K562 (cell line): ENCODE data around the gene BOLA3. TPM values are rescaled to one million over a fixed set of nuclear protein-coding genes. Genes with fewer than 3 reads are reported as not detected.
A peak's percentile ranks its signal among the peaks of the same experiment; 100 is the strongest.

Experiments used
- ETV5 ChIP-seq: sonication (generic); formaldehyde crosslinking; IDR thresholded peaks from 2 replicates; pipeline ENCODE4 v1.4.0; 2020; ENCODE audit warnings: low read depth, mild to moderate bottlenecking, missing genetic modification reagents
- FOXP4 ChIP-seq: sonication (generic); formaldehyde crosslinking; IDR thresholded peaks from 2 replicates; pipeline ENCODE4 v1.8.0; 2022; ENCODE audit warnings: mild to moderate bottlenecking, missing genetic modification reagents, borderline replicate concordance
- HDAC1 ChIP-seq, 2 experiments: fragments of 450-650 bp; IDR thresholded peaks; 2 replicates each; pipeline ENCODE4 v1.6.1; 2016 to 2017; ENCODE audit warnings: inconsistent platforms in 1 of 2, mild to moderate bottlenecking in 1 of 2, moderate library complexity in 1 of 2
- L3MBTL2 ChIP-seq: fragments of 450-650 bp; IDR thresholded peaks from 2 replicates; pipeline ENCODE4 v1.6.1; 2016; ENCODE audit warnings: mild to moderate bottlenecking, moderate library complexity
- NR2F6 ChIP-seq: fragments of 450-650 bp; formaldehyde crosslinking; IDR thresholded peaks from 2 replicates; pipeline ENCODE4 v1.4.0; 2020; ENCODE audit warnings: mild to moderate bottlenecking
- POLR2B ChIP-seq: fragments of 450-650 bp; IDR thresholded peaks from 2 replicates; pipeline ENCODE4 v1.6.1; 2018; ENCODE audit warnings: low read depth; ENCODE audit not compliant: partially characterized antibody
- TRIM24 ChIP-seq, 2 experiments: fragments of 450-650 bp; IDR thresholded peaks; 2 replicates each; pipeline ENCODE4 v1.6.1; 2016
- ZNF165 ChIP-seq: fragments of 250-450 bp; sonication (Bioruptor Pico); IDR thresholded peaks from 2 replicates; pipeline ENCODE4 v1.4.0; 2020; ENCODE audit warnings: borderline replicate concordance
- ZNF75A ChIP-seq: fragments of 450-650 bp; formaldehyde crosslinking; IDR thresholded peaks from 2 replicates; pipeline ENCODE4 v1.4.0; 2020; ENCODE audit warnings: mild to moderate bottlenecking
- polyA plus RNA-seq, 8 experiments: library from polyadenylated mRNA; depleted of rRNA in 4 of 8; stranded (reverse) in 5 of 8; unstranded in 3 of 8; fragments of >200 nt; fragmentation: Nextera tagmentation in 2 of 8; fragmentation: Illumina TruSeq in 1 of 8; extraction: Ambion mirVana in 2 of 8; extraction: Trizol in 1 of 8; gene quantifications; 2 replicates each; pipeline versions ENCODE4 v1.2.1 to v1.2.3, GENCODE V29; 2011 to 2014; ENCODE audit warnings: inconsistent platforms in 1 of 8, missing spikeins in 1 of 8
- total RNA-seq, 7 experiments: library from RNA; depleted of rRNA in 6 of 7; stranded (reverse); fragments of >200 nt in 6 of 7; fragmentation: Illumina TruSeq in 2 of 7; extraction: Trizol in 2 of 7; gene quantifications; 2 replicates each; pipeline versions ENCODE4 v1.2.1 to v1.2.3, GENCODE V29; 2011 to 2021; ENCODE audit warnings: low replicate concordance in 1 of 7
- TF ChIP-seq, protein P1 (sequence below), 2 experiments: fragments of 450-650 bp in 1 of 2; sonication (generic) in 1 of 2; formaldehyde crosslinking in 1 of 2; IDR thresholded peaks; 2 replicates each; pipeline versions ENCODE4 v1.7.1 to v1.9.0; 2016 to 2022; ENCODE audit warnings: inconsistent platforms in 1 of 2, mild to moderate bottlenecking in 1 of 2, missing genetic modification reagents in 1 of 2
- TF ChIP-seq, protein P2 (sequence below): fragments of 150-350 bp; IDR thresholded peaks from 2 replicates; pipeline ENCODE4 v1.6.1; 2014; ENCODE audit warnings: low read depth, mild to moderate bottlenecking, low read length, borderline replicate concordance

The BOLA3 gene
- total and polyA plus RNA-seq, 9 of the 15 experiments (the other 6 are each of a cell fraction or from before 2014, with no cell fraction given), result 149 to 619 (median 255) TPM

- TF ChIP-seq, protein P1, sequence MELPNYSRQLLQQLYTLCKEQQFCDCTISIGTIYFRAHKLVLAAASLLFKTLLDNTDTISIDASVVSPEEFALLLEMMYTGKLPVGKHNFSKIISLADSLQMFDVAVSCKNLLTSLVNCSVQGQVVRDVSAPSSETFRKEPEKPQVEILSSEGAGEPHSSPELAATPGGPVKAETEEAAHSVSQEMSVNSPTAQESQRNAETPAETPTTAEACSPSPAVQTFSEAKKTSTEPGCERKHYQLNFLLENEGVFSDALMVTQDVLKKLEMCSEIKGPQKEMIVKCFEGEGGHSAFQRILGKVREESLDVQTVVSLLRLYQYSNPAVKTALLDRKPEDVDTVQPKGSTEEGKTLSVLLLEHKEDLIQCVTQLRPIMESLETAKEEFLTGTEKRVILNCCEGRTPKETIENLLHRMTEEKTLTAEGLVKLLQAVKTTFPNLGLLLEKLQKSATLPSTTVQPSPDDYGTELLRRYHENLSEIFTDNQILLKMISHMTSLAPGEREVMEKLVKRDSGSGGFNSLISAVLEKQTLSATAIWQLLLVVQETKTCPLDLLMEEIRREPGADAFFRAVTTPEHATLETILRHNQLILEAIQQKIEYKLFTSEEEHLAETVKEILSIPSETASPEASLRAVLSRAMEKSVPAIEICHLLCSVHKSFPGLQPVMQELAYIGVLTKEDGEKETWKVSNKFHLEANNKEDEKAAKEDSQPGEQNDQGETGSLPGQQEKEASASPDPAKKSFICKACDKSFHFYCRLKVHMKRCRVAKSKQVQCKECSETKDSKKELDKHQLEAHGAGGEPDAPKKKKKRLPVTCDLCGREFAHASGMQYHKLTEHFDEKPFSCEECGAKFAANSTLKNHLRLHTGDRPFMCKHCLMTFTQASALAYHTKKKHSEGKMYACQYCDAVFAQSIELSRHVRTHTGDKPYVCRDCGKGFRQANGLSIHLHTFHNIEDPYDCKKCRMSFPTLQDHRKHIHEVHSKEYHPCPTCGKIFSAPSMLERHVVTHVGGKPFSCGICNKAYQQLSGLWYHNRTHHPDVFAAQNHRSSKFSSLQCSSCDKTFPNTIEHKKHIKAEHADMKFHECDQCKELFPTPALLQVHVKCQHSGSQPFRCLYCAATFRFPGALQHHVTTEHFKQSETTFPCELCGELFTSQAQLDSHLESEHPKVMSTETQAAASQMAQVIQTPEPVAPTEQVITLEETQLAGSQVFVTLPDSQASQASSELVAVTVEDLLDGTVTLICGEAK (IDR thresholded peaks at IDR 0.05), result 0 out of 2 replicates have a peak, but pooled peaks have one; percentile 22
- TF ChIP-seq, protein P1 (CRISPR knock-in tag; IDR thresholded peaks at IDR 0.05), result no peak
- TF ChIP-seq, protein P2, sequence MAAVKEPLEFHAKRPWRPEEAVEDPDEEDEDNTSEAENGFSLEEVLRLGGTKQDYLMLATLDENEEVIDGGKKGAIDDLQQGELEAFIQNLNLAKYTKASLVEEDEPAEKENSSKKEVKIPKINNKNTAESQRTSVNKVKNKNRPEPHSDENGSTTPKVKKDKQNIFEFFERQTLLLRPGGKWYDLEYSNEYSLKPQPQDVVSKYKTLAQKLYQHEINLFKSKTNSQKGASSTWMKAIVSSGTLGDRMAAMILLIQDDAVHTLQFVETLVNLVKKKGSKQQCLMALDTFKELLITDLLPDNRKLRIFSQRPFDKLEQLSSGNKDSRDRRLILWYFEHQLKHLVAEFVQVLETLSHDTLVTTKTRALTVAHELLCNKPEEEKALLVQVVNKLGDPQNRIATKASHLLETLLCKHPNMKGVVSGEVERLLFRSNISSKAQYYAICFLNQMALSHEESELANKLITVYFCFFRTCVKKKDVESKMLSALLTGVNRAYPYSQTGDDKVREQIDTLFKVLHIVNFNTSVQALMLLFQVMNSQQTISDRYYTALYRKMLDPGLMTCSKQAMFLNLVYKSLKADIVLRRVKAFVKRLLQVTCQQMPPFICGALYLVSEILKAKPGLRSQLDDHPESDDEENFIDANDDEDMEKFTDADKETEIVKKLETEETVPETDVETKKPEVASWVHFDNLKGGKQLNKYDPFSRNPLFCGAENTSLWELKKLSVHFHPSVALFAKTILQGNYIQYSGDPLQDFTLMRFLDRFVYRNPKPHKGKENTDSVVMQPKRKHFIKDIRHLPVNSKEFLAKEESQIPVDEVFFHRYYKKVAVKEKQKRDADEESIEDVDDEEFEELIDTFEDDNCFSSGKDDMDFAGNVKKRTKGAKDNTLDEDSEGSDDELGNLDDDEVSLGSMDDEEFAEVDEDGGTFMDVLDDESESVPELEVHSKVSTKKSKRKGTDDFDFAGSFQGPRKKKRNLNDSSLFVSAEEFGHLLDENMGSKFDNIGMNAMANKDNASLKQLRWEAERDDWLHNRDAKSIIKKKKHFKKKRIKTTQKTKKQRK, result no peak
- TF ChIP-seq POLR2B (peak; percentile 84), NR2F6 (CRISPR knock-in tag) (no peak), ZNF75A (CRISPR knock-in tag) (no peak), FOXP4 (CRISPR knock-in tag) (no peak), L3MBTL2 (peak; percentile 71; the same call in 1 of the 2 replicates), HDAC1 (IDR thresholded peaks at IDR 0.05) (peak in 1 of 2 experiments; percentile 58; a peak in 2 of 4 replicates), TRIM24 (IDR thresholded peaks at IDR 0.05) (0 out of 4 replicates have a peak, but pooled peaks of 1 of the 2 experiments have one; percentile 9), ETV5 (0 out of 2 replicates have a peak, but pooled peaks have one; percentile 25), ZNF165 (CRISPR knock-in tag) (no peak)
Measured at GRCh38 chr2:74178211-74179062, 30.7 kb upstream of the BOLA3 start, which contains the start of gene MOB1A (continued).
